IPS-15b (cell line): Measurements from ENCODE around the gene SENP7.
"Not testable (repeated sequence)": the region's sequence is repeated elsewhere in the genome, so short reads cannot be mapped to it uniquely, and the experiment has no call there.

Experiments
- H3K27me3 ChIP-seq: one replicate; pipeline ENCODE4 v1.6.1; 2013; ENCODE audit warnings: low read length; ENCODE audit not compliant: control insufficient read depth, insufficient read depth
- H3K36me3 ChIP-seq: one replicate; pipeline ENCODE4 v1.6.1; 2013; ENCODE audit warnings: low read length; ENCODE audit not compliant: control insufficient read depth, insufficient read depth
- H3K4me1 ChIP-seq: one replicate; pipeline ENCODE4 v1.6.1; 2013; ENCODE audit warnings: mild to moderate bottlenecking, low read length; ENCODE audit not compliant: control insufficient read depth, insufficient read depth
- H3K4me3 ChIP-seq: one replicate; pipeline ENCODE4 v1.5.1; 2013; ENCODE audit warnings: low read depth, low read length
- H3K9ac ChIP-seq: one replicate; pipeline ENCODE4 v1.6.1; 2013; ENCODE audit warnings: low read depth, mild to moderate bottlenecking, low read length
- H3K9me3 ChIP-seq: one replicate; pipeline ENCODE4 v1.6.1; 2013; ENCODE audit warnings: mild to moderate bottlenecking, low read length; ENCODE audit not compliant: control insufficient read depth, insufficient read depth

SENP7 gene

DNA sequence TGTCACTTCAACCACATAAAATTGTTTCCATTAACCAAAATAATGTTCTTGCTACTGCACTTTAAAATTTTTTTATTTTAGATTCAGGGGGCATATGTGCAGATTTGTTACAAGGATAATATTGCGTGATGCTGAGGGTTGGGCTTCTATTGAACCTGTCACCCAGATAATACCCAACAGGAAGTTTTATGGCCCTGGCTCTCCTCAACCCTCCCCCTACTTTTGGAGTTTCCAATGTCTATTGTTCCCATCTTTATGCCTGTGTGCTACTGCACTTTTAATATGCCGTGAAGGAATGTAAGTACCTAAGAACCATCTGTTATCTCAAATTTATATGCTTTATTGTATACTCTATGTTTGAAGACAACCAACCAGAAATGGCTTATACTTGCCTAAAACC, 150.6 kb downstream of the SENP7 start:
- Histone ChIP-seq H3K4me3 (no peak overlapping the region), H3K36me3 (no peaks in the 10 kb centered on the region), H3K9me3 (no peaks in the 10 kb centered on the region), H3K27me3 (no peaks in the 10 kb centered on the region), H3K4me1 (no peaks in the 10 kb centered on the region), H3K9ac (no peak overlapping the region)

DNA sequence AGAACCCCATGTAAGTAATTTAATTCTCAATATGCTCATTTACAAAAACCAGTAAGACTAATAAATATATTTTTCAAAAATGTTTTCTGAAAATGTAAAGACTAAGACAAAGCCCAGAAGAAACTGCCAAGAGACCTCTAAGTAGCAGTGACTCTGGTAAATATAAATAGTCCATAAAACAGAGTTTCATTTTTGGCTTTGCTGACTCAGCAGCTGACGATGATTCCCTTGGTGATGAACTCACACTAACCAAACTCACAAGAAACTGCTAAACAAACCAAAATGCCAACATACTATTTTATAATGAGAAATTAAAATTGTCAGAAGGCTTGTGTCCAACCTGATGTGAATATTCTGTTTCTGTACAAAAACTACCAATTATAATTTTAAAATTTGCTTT, 161.2 kb downstream of the SENP7 start:
- Histone ChIP-seq H3K4me1 (no peaks in the 10 kb centered on the region), H3K4me3 (no peak overlapping the region), H3K36me3 (no peaks in the 10 kb centered on the region), H3K9me3 (no peaks in the 10 kb centered on the region), H3K9ac (no peak overlapping the region), H3K27me3 (no peaks in the 10 kb centered on the region)

DNA sequence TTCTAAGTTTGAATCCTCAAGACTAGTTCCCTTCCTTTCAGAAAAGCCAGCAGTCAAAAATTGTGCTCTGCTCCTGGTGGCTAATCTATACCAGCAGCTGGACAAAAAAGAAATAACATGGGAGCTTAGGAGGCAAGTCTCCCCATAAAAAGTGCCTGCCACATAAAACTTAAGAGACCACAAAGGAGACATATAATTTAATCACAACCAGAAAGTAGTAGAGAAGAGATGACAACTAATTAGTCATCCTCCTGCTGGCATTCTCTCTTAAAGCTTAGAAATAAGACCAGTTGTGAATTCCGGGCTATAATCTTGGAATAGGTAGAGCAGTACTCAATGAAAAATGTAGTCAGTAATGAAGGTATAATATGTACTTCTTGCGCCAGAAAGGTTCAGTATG, 172.4 kb downstream of the SENP7 start:
- Histone ChIP-seq H3K4me1 (no peaks in the 10 kb centered on the region), H3K9me3 (no peaks in the 10 kb centered on the region), H3K36me3 (no peaks in the 10 kb centered on the region), H3K4me3 (no peak overlapping the region), H3K9ac (no peak overlapping the region), H3K27me3 (no peaks in the 10 kb centered on the region)

DNA sequence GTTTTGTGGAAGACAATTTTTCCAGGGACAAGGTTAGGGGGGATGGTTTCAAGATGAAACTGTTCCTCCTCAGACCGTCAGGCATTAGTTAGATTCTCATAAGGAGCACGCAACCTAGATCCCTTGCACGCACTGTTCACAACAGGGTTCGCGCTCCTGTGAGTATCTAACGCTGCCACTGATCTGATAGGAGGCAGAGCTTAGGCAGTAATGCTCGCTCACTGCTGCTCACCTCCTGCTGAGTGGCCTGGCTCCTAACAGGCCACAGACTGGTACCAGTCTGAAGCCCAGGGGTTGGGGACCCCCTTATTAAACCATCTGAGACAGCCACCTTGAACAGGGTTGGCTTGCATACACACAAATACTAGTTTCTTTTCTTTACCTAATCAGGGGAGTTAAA, 179.1 kb downstream of the SENP7 start:
- H3K27me3 ChIP-seq = no peaks in the 10 kb centered on the region
- no peaks in the 10 kb centered on the region for H3K9me3 ChIP-seq
- H3K36me3 ChIP-seq = no peaks in the 10 kb centered on the region
- H3K4me1 ChIP-seq = no peaks in the 10 kb centered on the region
- H3K4me3 ChIP-seq = no peak overlapping the region
- no peak overlapping the region for H3K9ac ChIP-seq

DNA sequence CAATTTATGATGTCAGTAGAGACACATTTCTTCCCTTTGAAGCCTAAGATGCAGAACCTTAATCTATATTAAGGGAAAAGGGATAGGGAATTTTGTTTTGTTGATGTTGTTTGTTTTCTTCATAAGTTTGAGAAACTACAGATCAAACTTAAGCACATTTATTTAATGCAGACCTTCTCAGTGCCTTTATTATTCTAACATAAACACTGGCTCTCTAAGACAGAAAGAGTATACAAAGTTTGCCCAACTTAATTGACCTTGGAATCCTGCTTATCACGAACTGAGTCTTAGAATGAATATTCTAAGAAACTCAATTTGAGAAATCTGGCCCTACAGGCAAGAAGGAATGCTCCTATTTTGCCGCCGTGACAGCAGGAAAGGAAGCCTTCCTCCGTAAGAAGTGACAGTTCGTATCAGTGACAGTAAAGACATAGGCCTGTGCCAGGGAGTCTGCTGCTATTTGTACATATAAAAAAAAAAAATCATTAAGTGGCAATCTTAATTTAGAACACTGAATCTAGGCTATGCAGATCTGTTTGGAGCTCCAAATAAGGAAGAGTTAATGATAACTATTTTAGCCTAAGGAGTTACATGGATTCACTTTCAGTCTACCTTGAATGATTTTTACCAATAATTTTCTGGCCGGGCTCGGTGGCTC, 183.9 kb downstream of the SENP7 start:
- H3K4me1 ChIP-seq = no peaks in the 10 kb centered on the region
- no peaks in the 10 kb centered on the region for H3K27me3 ChIP-seq
- no peaks in the 10 kb centered on the region for H3K36me3 ChIP-seq
- H3K4me3 ChIP-seq = no peak overlapping the region
- H3K9me3 ChIP-seq = no peaks in the 10 kb centered on the region
- no peak overlapping the region for H3K9ac ChIP-seq

DNA sequence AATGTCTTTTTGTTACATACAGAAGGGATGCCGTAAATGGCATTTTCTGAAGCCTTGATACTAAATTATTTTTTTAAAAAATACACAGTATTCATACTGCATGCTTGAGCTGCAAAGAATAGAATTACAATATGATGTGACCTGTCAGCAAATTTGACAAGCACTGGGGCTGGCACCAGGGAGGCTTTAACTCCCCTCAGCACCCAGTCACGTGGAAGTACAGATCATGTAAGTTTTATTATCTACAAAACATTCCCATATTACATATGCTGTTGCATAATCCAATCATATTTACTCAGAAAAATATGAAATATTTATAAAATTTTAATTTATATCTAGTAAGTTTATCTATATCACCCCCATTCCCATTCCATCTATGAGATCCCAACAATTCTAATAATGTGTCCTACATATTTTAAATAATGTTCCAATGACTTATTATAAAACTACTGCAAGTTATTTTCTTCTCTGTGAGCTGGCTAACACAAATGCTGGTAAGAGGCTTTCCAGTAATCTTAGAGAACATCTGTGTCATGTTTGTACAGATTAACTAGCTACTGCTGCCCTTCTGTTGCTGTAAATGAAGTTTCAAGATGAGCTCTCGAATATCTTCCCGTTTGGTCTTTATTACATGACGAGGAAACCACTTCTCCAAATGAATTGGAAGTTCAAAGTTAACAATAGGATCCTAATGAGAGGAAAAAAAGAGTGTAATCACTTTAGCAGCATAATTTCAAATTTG, 187.4 kb downstream of the SENP7 start:
- Histone ChIP-seq H3K4me1 (no peaks in the 10 kb centered on the region), H3K36me3 (no peaks in the 10 kb centered on the region), H3K27me3 (no peaks in the 10 kb centered on the region), H3K9ac (no peak overlapping the region), H3K9me3 (no peaks in the 10 kb centered on the region), H3K4me3 (no peak overlapping the region)

DNA sequence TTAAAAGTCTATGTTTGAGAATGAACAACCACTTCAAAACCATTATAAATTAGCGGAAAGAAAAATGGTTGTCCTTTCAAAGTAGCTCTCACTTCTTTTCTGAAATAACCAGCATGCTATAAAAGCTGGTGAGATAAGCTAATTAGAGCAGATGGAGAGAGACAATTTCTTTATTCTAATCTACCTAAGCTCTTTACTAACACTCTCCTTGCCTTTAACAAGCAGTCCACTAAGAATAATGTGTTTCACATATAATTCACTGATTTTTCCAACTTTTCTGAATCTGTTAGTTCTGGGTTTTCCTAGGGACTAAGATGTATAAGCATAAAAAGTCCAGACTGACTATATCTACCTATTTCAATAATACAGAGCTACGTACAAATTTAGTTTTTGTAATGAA, 192.5 kb downstream of the SENP7 start, which contains the start of gene IMPG2:
Gene IMPG2, minus strand, starts transcription at position 101 of the 400 bp plus-strand sequence. CDS start 203 bp downstream, outside the sequence.
- no peak within 1 kb of the TSS for H3K4me3 ChIP-seq
- H3K9me3 ChIP-seq = no peaks in the 10 kb centered on the region
- no peaks in the 10 kb centered on the region for H3K4me1 ChIP-seq
- H3K9ac ChIP-seq = no peak within 1 kb of the TSS
- H3K36me3 ChIP-seq = no peaks in the 10 kb centered on the region
- H3K27me3 ChIP-seq = no peaks in the 10 kb centered on the region

DNA sequence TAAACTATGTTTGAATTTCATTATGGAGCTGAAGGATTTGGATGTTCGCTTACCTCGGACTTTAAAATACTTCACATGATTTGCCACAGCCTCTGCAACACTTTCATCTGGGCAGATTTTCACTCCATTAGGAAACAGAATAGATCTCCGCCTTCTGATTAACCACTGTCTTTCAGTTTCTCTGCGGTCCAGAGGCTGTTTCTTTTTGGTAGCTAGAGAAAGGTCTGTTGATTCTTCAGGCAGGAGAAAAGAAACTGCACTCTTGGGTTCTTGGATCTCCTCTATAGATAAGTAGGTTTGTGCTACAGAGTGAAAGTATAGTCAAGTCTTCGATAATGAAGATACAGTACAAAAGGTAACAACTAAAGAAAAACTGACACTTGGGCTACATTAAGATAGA, 193.5 kb downstream of the SENP7 start:
- Histone ChIP-seq H3K4me3 (no peak overlapping the region), H3K36me3 (no peaks in the 10 kb centered on the region), H3K9me3 (no peaks in the 10 kb centered on the region), H3K4me1 (no peaks in the 10 kb centered on the region), H3K27me3 (no peaks in the 10 kb centered on the region), H3K9ac (no peak overlapping the region)

DNA sequence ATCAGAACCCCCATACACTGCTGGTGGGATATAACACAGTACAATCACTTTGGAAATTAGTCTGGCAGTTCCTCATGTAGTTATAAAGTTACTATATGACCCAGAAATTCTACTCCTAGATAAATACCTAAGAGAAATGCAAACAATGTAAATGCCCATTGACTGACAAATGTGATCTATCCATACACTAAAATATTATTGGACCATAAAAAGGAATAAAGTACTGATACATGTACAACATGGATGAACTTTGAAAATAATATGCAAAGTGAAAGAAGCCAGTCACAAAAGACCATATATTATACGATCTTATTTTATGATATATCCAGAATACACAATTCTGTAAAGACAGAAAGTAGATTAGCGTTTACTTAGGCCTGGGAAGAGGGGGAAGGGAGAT, 200.5 kb downstream of the SENP7 start:
- Histone ChIP-seq H3K27me3 (no peaks in the 10 kb centered on the region), H3K4me1 (no peaks in the 10 kb centered on the region), H3K9me3 (no peaks in the 10 kb centered on the region), H3K9ac (no peak overlapping the region), H3K36me3 (no peaks in the 10 kb centered on the region), H3K4me3 (no peak overlapping the region)

DNA sequence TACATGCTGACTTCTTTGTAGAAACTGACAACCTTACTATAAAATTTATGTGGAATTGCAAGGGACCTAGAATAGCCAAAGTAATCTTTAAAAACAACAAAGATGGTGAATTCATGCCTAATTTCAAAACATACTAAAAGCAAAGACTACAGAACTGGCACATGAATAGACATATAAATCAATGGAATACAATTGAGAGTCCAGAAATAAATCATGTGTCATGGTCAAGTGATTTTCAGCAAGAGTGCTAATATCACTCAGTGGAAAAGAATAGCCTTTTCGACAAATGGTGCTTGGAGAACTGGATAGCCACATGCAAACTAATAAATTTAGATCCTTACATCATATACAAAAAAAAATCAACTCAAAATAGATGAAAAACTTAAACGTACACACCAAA, 201.3 kb downstream of the SENP7 start:
- no peak overlapping the region for H3K4me3 ChIP-seq
- no peaks in the 10 kb centered on the region for H3K36me3 ChIP-seq
- H3K4me1 ChIP-seq = no peaks in the 10 kb centered on the region
- no peaks in the 10 kb centered on the region for H3K9me3 ChIP-seq
- no peaks in the 10 kb centered on the region for H3K27me3 ChIP-seq
- no peak overlapping the region for H3K9ac ChIP-seq

DNA sequence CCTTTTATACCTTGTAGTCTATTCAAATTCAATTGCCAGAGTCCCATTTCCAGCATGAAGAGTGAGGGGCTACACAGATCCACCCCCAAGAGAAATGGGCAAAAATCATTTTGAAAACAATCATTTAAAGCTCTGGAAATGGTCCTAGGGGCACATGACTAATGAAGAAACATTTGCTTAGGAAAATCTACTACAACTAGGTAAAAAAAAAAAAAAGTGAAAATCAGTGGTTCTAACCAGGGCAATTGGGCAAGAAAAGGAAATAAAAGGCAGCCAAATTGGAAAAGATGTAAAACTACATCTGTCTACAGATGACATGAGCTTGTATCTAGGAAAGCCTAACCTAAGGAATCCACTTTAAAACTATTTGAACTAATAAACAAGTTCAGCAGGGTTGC, 202.0 kb downstream of the SENP7 start:
- Histone ChIP-seq H3K4me3 (no peak overlapping the region), H3K9ac (no peak overlapping the region), H3K36me3 (no peaks in the 10 kb centered on the region), H3K4me1 (no peaks in the 10 kb centered on the region), H3K9me3 (no peaks in the 10 kb centered on the region), H3K27me3 (no peaks in the 10 kb centered on the region)

DNA sequence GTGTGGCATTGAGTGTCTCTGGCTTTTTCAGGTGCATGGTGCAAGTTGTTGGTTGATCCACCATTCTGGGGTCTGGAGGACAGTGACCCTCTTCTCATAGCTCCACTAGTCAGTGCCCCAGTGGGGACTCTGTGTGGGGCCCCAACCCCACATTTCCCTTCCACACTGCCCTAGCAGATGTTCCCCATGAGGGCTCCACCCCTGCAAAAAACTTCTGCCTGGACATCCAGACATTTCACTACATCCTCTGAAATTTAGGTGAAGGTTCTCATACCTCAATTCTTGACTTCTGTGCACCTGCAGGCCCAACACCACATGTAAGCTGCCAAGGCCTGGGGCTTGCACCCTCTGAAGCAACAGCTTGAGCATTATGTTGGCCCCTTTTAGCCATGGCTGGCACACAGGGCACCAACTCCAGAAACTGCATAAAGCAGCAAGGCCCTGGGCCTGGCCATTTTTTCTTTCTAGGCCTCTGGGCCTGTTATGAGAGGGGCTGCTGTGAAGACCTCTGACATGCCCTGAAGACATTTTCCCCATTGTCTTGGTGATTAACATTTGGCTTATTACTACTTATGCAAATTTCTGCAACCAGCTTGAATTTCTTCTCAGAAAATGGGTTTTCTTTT, 204.8 kb downstream of the SENP7 start:
- H3K9ac ChIP-seq, H3K9me3 ChIP-seq, H3K36me3 ChIP-seq, H3K4me1 ChIP-seq, H3K27me3 ChIP-seq, H3K4me3 ChIP-seq: not testable (repeated sequence)
